ENCODE data around the gene PACSIN2.

GRCh38 chr22:42994276-42994916, 20.6 kb downstream of the PACSIN2 start:
- TF ChIP-seq CTCF (IDR thresholded peaks at IDR 0.05; ENCODE audit: borderline replicate concordance, extremely low read depth, low read length, poor library complexity, severe bottlenecking) (no peak), EZH2 (IDR thresholded peaks at IDR 0.05; ENCODE audit: borderline replicate concordance, low read depth, low read length, severe bottlenecking) (no peak)
